GM08714 (cell line): ENCODE results near the gene APPL1.

Experiments used
- H3K4me3 ChIP-seq: fragments of 200-500 bp; sonication (Bioruptor generic); 2 replicates; pipeline ENCODE4 v1.5.1; 2014; ENCODE audit warnings: mild to moderate bottlenecking, low read length, inconsistent platforms
- ZNF274 ChIP-seq: IDR thresholded peaks from 2 replicates; pipeline ENCODE4 v1.6.1; 2012; ENCODE audit warnings: mild to moderate bottlenecking, low read depth, low read length

The APPL1 gene

GRCh38 chr3:57227204-57227929 is at the start of gene APPL1:
Gene APPL1 (plus strand): TSS chr3:57227729. CDS start chr3:57227884, 155 bp downstream.
- TF ChIP-seq ZNF274: no peak
- H3K4me3 ChIP-seq: peak within 1 kb of the TSS; percentile 82

- no peak for TF ChIP-seq ZNF274
- no peak overlapping the region for H3K4me3 ChIP-seq
These were observed 47.7 kb upstream of the APPL1 start for GRCh38 chr3:57179580-57180410.

GRCh38 chr3:57184526-57184925 is 43.0 kb upstream of the APPL1 start:
- TF ChIP-seq ZNF274: no peak
- no peak overlapping the region for H3K4me3 ChIP-seq

GRCh38 chr3:57192028-57192427 is 35.5 kb upstream of the APPL1 start:
- no peak for TF ChIP-seq ZNF274
- no peak overlapping the region for H3K4me3 ChIP-seq

DNA sequence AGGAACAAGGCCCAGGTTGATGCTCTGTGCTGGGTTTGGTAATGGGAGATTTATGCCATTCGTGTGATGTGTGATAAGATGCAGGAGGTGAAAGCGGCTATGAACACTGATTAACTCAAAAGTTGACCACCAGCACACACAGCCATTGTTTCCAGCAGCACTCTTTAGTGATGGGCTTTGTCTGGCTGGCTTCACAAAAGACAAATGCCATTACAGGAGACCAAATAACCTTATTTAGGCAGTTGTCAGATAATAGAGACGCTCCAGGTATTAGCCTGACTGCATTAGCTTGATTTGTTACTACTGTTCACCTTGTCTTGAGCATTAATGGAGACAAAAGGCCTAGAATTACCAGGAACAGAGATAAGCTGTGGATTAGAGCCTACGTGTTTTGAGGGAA is 32.9 kb upstream of the APPL1 start:
- TF ChIP-seq ZNF274: no peak

DNA sequence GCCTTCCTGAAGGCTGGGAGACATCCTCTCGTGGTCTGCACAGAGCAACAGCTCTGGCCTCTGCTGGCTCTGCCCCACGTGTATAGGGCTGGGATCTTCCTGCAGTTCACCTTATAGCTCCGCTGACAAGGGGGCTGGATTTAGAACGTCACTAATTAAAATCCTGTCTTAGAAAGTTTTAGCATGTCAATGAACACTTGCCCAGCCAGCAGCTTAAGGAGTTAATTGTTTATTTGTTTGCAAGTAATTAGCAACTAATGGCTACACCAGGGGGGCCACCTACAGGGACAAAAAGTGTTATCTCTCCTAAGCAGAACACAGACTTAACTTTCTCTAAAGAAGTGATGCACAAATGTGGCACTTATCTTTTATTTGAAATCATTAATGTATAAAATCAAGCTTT is 27.6 kb upstream of the APPL1 start, which contains the start of gene HESX1:
Gene HESX1, minus strand, starts transcription at position 84 of the 403 bp plus-strand sequence. Its CDS starts 60 bp downstream, at position 24.
- no peak for TF ChIP-seq ZNF274
- no peak within 1 kb of the TSS for H3K4me3 ChIP-seq

More for the DNA sequence above, 32.9 kb upstream of the APPL1 start:
- no peak overlapping the region for H3K4me3 ChIP-seq

GRCh38 chr3:57206423-57206822 is 21.1 kb upstream of the APPL1 start:
- H3K4me3 ChIP-seq: no peak overlapping the region

GRCh38 chr3:57221883-57222282 is 5.6 kb upstream of the APPL1 start:
- H3K4me3 ChIP-seq: no peak overlapping the region
- TF ChIP-seq ZNF274: no peak

More at GRCh38 chr3:57206423-57206822, 21.1 kb upstream of the APPL1 start:
- TF ChIP-seq ZNF274: no peak

DNA sequence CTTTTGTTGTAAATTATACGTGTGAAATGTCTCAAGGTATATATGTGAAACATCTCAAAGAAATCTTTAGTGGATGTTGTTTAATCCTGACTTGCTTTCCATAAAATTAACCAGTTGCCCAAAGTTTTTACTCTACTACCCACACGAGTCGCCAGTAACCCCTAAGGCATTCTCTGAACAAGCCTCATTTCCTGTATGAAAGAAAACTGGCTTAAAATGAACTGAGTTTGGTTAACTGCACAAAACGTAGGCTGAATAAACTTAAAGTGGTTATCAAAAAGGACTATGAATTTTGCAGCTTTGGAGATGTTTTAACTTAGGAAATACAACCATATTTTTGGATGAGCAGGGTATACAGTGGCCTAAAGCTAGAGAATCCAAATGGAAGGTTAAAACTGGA is 2.7 kb upstream of the APPL1 start:
- no peak for TF ChIP-seq ZNF274
- no peak overlapping the region for H3K4me3 ChIP-seq

- TF ChIP-seq ZNF274: no peak
- peak overlapping the region; percentile 36; the same call in 1 of the 2 replicates for H3K4me3 ChIP-seq
These were observed 1.4 kb upstream of the APPL1 start for GRCh38 chr3:57226176-57226575.

DNA sequence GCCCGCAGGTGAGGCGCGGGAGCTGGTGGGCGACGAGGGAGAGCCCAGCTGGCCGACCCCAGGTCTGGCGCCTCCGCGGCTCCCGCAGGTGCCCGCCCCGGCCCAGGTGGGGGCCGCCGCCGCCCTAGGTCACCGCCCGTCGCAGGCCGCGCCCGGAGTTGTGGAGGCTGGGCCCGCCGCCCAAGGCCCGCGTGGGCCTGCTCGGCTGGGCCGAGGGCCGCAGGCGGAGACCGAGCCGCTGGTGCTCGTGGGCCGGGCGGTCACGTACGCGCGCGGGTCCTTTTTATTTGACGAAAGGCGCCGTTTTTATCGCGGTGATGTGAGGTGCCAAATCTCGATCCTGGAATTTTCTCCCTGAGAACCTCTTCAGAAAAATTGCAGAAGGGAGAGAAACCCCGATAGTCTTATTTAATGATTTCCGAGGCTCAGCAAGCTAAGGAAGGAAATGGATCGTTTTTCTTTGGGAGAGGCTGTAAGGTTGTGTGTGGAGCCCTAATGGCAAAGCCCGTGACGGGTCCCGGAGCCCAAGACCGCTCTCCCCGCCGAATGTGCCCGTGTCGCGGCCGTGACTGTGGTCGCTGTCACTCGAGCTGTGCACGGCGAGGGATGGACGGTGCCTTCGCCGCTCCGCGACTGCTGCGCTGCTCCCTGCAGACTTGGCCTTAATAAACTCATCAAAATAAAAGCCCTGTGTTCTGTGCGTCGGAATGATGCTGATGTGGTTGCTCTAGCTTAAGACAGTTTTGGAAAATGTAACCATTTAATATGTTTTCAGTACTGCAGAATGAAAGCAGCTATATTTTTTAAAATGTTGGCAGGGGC is 612 bp downstream of the APPL1 start:
- no peak for TF ChIP-seq ZNF274
- peak overlapping the region; percentile 82 for H3K4me3 ChIP-seq

DNA sequence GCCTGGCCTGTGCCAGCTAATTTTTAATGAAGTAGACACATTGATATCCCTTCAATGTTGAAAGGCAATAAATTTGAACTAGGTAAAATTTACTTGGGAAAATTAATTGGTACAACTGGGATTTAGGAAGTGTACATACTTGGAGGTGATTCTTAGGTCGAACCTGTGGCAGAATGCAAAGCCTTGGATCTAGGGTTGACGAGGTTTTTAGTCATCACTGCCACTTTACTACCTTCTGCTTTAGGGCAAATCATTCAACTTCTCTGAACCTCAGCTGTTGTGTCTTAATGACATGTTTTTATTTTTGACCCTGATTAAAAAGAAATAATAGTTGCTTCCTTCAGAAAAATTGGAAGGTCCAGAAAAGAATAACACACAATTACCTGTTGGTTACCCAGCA is 2.5 kb downstream of the APPL1 start:
- no peak overlapping the region; the same call in 1 of the 2 replicates for H3K4me3 ChIP-seq
- no peak for TF ChIP-seq ZNF274

DNA sequence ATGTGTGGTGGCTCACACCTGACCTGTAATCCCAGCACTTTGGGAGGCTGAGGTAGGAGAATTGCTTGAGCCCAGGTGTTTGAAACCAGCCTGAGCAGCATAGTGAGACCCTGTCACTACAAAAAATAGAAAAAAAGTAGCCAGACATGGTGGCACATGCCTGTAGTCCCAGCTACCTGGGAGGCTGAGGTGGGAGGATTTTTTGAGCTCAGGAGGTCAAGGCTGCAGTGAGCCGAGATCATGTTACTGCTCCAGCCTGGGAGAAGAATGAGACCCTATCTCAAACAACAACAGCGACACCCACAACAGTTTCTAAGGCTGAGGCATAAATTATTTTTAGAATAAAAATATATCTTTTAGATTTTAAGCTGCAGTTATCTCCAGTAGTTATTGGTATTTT is 6.3 kb downstream of the APPL1 start:
- no peak for TF ChIP-seq ZNF274
- H3K4me3 ChIP-seq: no peak overlapping the region
